ENCODE results near the gene IFT43. TPM values are rescaled to one million over a fixed set of nuclear protein-coding genes. Genes with fewer than 3 reads are reported as not detected.

IFT43 gene
- total RNA-seq = 21.6 TPM

DNA sequence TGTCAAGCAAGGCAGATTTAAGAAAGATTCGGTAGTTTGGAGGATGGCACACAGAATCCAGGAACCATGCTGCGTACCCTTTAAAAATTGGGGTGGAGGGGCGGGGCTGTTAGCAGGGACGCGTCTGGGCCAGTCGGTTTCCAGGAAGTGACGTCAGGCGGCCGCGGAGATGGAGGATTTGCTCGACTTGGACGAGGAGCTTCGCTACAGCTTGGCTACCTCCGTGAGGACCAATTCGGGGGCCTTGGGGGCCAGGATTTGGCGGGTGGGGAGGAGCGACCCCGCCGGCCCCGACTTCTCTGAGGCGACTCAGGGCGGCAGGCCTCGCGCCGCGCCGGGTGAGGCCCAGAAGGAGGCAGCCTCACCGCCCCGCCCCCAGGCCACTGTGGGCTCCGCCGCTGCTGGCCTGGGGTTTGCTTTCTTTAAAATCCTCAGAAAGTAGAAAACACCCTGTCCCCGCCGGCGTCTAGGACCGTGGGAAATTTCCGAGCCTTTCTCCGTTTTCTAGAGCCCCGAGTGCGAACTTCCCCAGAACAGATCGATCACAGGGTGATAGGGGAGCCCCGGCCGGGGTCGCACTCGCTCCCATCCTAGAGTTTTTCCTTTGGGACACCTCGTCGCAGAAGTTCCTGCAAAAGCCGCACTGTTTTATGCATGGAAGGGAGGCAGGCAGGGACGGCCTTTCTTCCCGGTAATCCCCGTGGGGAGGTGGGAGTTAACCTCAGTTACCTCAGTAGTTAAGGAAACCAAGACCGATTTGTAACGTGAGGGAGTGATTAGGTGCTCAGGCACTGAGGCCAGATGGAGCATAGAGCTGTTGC lies at the start of gene IFT43:
TSS of gene IFT43 (plus strand) at position 146 of the 821 bp plus-strand sequence. CDS start at position 170, 24 bp downstream.
- peak; percentile 66 for ATAC-seq

DNA sequence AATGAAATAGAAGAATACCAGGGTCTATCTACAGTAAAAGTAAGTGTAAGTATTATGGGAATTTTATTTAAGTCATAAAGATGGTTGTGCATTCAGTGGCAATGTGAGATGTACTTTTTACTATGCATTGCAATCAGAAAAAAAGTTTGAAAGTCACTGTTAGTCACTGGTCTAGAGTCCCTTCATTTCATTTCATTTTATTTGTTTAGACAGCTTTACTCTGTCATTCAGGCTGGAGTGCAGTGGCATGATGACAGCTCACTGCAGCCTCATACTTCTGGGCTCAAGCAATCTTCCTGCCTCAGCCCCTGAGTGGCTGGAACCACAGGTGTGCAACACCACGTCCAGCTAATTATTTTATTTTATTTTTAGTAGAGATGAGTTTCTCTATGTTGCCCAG lies 46.4 kb upstream of the IFT43 start:
- no peak for ATAC-seq

DNA sequence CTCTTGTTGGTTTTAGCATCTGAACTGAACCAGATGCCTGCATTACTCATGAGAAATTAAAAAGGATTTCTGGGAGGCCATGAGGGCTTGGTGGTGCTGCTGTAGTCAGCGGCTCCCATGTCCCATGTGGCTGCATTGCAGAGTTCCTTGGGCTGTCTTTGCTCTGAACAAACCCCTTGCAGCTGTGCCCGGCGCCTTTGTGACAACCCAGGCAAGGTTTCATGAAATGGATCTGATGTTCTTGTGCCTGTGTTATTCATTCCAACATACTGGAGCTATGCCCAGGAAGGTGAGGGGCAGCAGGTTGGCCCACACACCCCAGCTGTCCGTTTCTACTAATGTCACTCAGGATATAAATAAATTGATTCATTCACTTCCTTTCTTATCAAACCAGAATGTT lies 44.5 kb upstream of the IFT43 start:
- no peak for ATAC-seq

DNA sequence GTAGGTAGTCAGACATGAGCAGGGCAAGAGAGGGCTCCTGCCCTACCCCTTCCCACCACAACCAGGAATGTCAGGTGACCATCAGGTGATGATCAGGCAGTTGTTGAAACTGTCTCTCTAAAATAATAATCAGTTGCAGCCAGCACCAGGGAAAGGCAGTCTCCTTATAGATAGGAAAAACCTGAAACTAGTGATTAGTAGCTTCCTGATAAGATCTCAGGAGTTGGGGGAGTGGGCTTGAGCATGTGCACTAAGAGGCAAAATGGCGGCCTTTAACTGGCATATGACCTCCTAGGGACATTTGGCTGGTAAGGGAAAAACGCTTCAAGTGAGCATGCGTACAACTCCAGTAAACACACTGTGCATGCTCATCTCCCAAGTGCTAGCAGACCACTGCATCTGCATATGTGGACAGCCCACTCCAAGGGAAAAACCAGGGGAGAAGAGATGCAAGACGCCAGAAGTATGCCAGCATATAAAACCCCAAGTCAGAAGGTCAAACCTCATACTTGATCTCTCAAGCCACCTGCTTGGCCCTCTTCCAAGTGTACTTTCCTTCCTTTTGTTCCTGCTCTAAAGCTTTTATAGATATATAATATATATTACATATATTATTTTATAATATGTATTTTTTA lies 40.8 kb upstream of the IFT43 start:
- ATAC-seq = no peak

DNA sequence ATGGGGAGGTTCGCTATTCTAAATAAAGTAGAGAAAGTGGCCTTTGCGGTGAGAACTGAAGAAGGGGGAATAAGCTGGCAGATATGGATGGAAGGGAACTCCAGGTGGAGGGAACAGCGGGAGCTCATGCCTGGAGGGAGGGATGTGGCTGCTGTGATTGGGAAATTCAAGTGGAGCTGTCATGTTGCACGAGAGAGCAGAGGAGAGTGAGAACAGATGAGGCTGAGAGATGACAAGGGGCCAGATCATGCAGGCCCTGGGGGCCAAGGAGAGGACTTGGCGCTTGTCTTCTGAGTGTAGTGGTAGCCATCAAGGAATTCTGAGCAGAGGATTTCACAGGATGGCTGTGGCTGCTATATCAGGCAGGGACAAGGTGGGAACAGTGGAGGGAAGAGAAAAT lies 38.8 kb upstream of the IFT43 start:
- no peak for ATAC-seq

DNA sequence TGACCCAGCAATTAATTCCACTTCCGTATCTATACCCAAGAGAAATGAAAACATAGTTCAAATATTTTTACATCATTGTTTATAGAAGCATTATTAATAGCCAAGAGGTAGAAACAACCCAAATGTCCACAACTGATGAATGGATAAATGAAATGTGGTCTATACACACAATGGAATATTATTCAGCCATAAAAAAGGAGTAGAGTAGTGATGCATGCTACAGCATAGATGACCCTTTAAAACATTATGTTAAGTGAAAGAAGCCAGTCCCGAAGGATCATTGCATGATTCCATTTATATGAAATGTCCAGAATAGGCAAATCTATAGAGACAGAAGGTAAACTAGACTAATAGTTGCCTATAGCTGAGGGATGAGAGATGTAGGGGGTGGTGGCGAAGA lies 33.1 kb upstream of the IFT43 start:
- no peak for ATAC-seq

DNA sequence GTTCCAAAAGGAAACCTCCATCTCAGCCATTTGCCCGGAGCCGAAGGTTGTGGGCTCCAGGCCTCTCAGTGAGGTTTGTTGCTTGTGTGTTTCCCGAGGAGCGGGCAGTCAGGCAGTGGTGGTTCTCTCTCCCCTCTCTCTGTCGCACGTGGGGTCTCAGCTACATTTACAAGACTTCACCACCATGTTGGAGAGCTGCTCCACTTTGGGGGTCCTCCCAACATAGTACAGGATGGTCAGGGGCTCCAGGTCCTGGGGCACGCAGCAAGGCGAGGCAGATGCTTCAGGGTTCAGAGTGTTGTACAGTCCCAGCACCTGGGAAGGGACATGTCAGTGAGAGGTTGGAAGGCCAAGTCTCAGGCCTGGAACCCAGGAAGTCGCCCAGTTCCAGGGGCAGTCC lies 26.5 kb upstream of the IFT43 start:
- no peak for ATAC-seq

DNA sequence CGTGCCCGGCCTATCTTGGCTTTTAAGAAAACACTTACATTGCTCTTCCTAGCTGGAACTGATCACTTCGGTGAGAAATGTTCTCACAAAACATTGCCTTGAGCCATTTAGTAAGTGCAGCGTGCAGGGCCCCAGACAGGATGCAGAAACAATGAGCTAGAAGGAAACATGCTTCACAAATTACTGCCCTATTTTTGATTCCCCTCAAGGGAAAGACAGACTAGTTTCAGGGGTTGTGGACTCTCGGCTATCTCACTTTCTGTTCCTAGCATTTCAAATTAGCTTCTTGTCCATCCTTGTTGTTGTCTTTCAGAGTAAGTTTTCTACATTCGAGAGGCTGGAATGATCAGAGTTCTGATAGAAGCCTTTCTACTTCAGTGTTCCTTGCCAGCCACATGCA lies 25.3 kb upstream of the IFT43 start:
- ATAC-seq = no peak

DNA sequence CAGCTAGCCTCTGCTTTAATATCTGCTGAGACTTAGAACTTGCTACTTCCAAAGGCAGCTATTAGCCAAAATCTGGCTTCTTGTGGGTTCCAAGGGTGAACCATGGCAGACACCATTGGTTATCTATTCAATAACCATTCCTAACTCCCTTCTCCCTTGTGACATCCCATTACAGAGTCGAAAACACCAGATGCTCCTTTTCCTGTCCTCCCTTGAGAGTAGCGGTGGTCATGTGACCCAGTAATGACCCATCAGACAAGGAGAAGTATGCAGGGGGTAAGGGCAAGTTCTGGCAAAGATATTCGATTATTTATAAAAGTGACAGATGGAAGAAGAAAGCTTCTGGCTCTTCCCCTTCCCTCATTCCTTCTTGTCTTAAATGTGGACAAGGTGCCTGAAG lies 23.9 kb upstream of the IFT43 start:
- ATAC-seq = no peak

DNA sequence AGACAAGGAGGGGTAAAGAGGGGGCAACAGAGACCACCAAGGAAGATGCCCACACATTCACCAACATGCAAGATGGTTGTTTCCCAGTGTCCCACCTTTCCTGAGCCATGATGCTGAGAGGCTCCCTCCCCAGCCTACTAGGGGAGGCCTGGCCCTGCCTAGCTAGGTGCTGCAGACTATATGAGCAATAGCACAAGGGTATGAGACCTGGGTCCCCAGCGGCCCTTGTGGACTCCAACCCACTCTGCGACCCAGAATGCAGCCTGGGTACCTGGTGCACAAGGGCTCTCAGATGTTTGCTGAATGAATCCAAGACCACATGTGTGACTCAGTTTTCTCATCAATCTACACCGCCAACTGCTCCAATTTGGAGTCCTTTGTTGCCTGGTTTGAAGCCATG lies 17.7 kb upstream of the IFT43 start:
- no peak for ATAC-seq

DNA sequence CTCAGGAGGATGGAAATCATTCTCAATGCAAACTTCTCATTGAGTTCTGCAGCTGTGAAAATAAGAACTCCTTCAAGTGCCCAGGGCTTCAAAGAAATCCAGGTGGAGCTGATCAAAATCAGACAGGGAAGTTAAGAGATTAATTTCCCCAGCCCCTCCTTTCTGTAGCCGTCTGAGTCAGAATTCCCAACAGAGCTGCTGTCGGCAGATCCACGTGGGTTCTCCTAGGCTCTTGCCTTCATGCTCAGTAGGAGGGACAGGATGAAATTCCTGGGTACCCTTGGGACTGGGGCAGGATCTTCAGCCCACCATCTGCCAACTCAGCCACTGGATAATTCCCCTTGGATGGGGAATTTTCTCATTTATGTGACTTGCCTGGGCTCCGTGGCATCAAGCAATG lies 17.1 kb upstream of the IFT43 start:
- no peak for ATAC-seq

DNA sequence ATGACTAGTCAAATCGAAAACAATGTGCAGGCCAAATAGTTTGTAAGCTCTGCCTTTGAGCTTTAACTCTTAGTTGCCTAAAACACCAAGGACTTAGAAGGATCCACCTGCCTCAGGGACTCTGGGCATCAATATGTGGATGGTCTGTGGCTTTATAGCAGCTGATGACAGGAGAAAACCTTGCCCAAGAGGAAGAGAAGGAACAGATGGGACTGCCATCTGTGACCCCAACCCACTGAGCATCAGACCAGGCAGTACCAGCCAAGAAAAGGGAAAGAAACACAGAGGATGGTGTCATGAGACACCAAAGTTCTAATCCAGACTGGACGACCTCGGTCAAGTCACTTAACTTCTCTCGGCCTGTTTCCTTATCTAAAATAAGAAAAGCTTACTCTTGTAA lies 16.4 kb upstream of the IFT43 start:
- no peak for ATAC-seq

DNA sequence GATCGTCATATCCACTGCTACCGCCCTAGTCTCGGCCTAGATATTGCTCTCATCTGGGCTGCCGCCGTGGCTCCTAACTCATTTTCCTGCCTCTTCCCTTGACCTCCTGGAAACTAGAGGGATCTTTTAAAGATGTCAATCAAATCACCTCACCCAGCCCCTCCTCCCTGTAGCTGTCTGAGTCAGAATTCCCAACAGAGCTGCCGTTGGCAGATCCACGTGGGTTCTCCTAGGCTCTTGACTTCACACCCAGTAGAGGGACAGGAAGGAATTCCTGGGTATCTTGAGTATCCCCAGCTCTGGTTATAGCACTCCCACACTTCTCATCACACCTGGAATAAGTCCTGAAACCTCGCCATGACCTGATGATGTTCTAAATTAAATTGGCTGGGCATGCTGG lies 15.7 kb upstream of the IFT43 start:
- no peak for ATAC-seq

DNA sequence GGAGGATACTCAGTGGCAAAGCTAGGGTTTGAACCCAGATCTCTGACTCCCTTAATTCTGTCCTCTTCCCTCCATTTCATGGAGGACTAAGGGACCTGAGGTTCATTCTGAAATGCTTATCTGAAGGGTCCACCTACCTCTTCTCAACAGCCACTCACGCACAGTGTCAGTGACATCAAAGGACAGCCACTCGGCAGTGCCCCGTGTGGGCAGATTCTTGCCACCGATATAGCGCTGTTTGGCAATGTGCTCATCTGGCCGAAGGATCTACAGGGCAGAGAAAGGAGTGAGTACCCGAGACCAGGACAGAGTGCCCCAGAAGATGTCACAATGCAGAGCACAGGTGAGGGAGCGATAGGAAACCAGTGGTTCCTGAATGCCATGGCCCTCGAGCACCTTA lies 14.6 kb upstream of the IFT43 start:
- ATAC-seq = no peak

DNA sequence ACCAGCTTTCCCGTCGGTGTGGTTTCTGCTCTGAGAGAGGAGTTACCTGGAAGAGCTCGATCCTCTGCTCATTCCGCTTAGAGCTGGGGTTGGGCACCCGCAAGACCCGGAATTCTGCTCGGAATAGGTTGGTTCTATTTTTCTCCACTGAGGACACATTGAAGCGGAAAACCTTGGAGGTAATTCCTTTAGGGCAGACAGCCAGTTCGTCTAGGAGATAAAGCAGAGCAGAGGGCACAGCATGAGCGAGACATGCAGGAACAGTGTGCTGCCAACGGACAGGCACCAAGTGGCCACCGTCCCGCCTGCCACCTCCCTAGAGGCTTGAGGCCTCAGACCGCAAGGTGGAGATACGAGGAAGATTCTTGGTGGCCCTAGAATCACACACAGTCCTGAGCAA lies 14.1 kb upstream of the IFT43 start:
- no peak for ATAC-seq

DNA sequence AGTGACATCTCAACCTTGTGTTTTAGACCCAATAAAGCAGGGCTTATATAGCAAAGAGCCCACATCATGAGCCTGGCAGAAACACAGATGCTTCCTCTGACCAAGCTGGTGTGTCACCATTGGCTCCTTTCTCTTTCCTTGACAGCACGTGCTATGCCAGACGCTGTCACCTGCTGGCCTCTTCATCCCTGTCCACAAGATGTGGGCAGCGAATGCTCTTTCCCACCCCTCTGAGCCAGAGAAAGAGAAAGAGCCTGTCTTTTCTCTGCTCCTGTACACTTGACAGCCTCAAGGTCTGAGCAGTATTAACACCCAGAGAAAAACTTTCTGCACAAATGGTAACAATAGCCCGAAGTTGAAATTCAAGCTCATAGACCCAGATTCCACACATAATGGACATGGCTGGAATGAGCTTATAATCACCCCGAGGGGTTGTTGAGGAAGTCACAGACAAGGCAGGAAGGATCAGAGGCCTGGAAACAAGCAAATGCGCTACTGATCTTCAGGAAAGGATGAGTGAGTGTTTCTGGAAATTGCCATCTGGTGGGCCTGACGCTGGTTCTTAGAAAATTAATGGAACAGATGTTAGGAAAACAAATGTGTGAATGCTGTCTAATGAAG lies 12.7 kb upstream of the IFT43 start:
- ATAC-seq = no peak

DNA sequence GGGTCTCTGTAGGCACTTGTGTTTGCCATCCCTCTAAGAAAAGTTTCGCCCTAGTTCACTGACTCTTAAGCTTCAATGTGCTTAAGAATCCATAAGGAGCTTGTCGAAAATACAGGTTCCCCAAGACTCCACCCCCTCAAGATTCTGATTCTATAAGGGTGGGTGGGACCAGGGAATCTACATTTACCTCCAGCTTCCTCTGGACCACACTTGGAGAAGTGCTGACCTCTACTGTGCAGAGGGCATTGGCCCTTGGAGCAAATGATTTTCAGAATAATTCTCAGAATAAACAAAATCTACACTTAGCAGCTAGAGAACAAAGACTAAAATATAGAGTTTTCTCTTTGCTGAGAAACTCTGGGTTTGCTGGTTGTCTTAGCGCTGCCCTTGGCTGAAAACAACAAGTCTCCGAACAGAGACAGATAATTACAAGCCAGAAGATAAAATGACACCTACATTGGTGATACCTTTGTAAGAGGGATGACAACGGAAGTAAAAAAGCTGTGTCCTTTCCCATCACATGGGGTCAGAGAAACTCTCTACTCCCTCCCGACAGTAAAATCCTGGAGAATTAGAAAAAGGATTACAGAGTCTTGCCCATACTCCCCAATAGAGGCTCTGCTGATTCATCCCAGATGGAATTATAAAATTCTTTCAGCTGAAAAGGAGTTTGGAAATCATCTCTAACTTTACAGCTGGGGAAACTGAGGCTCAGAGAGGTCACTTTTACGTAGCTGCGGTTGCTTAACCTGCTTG lies 8.6 kb upstream of the IFT43 start:
- ATAC-seq = no peak

DNA sequence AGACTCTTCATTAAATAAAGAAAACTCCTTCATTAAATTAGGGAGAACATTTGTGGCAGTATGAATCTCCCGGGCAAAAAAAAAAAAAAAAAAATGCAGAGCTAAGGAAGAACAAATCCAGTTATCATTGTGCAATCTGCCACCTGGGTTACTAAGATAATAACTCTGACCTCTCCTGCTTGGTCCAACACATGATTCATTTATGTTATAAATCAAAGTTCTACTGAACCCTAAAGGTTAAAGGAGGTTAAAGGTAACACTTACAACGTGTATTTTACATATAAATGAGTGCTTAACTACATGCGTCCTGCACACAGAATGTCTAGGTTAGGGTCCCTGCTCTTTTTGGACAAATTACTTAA lies 8.0 kb upstream of the IFT43 start:
- no peak for ATAC-seq

DNA sequence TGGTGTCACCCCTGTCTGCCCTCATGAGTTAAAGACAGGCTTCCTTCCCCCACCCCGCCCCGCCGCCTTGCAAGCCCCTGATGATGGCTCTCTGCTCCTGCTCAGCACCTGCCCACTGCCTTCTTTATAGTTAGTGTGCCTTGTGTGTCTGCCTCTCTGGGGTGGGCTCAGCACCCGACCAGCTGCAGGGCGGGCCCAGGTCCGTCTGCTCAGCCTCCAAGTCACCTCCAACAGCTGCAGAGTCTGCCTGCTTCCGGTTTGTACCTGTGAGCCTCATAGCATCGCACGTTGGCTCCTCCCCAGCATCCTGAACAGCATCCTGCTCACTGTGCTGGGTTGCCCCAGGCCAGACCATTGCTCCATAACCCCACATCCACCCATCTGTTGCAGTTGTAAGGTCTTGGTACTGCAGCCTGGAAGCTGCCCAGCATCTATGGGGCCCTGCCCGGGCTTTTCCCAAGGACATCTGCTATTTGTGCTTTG lies 7.3 kb upstream of the IFT43 start:
- no peak for ATAC-seq

DNA sequence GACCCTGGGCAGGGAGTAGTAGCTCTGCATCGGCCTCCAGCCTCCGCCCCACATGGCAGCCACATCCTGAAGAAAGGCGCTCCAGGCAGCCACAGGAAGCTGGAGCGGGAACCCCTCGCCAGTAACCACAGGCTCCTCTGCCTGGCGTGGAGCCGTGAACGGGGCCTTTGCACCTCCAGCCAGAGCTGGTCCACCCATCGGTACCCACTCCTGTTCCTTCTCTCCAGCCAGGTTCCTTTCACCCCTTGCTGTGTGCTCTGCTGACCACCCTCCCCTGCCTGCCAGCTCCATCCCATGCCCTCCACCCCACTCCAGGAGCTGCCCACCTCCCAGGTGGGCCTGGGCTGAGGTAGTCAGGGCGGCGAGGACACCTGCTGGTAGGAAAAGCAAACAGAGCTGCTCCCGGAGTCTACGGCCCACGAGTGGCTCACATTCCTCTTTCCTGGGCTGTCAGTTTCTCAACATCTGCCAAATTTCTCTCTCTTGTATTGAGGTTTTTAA lies 6.4 kb upstream of the IFT43 start:
- ATAC-seq = no peak

DNA sequence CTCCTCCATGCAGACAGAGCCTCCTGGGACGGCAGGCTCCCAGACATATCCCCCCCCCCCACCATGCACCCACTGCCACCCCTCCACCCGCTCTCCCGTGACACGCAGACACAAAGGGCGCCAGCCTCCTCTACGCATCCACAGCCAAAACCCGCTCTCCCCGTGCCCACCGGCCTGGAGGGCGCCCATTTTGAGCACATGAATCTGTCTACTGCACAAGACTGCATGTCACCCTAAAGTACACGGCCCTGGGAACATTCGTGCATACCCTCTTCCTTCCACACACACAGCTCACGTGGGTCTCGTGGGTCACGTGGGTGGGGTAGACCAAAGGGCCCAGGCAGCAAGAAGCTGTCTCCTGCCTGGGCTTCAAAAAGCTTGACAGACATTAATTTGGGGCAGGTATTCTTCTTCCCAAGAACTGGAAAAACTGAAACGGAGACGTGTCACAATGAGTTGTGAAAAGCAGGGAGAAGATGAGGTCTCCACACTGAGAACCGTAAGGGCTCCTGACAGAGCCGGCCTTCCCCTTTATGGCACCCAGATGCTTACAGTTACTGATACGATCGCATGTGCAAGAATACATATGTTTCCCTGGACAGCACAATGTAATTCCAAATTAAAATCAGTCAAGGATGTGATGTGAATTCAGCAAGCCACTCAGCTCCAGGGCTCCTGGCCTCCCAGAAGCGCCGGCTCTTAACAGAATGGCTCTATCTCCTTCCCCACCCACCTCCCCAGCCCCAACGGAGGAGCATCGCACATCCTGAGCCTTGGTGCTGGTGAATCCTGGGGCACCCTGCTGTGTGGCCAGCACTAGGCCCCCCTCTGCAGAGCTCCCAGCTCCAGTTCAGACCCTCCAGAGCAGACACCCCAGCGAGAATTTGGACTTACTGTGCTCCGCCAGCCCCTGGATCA lies 5.7 kb upstream of the IFT43 start:
- no peak for ATAC-seq

DNA sequence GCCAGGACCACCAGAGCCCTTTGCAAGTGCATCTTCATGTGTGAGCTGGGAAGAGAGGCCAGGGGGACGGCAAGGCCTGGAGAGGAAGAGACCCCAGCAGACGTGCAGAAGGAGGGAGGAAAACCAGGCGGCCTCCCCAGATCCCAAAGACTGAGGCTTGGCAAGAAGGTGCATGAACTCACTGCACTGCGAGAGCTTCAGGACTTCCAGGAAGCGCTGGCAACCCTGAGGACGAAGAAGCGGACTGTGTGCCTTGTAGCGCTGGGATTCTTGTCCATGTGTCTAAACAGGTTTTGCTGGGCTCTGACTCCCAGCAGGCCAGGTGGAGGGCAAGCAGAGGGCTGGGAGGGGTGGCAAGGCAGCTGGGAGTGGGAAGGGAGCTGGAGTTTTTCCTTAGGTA lies 4.7 kb upstream of the IFT43 start:
- peak; percentile 25 for ATAC-seq

Measured in esophagus mucosa (tissue), 1 donor.